NCI-H2081 (cell line): ENCODE results near the gene MRPS23.

Experiments used
- DNase-seq, 2 experiments: peaks; one replicate each; lab custom pipeline; 2025; lab: John Stamatoyannopoulos, UW

Gene MRPS23

GRCh38 chr17:57879437-57880085 is 29.7 kb upstream of the MRPS23 start:
- DNase-seq, result no peak

- DNase-seq, result no peak
Measured at GRCh38 chr17:57877803-57878377, 28.0 kb upstream of the MRPS23 start.

DNA sequence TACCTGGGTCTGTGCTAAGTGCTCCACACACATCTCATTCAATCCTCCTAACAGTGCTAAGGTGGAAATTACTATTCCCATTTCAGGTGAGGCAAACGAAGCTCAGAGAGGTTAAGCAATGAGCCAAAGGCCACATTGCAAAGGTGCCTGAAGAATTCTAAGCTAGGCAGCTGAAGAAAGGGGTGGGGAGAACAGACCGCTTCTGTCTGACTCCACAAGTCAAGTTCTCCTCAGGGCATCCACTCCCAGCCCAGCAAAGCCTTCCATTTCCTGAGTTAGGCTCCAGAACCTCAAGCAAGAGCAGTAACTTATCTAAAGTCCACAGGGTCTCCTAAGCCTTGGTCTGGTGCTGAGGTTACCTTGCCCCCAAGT is 27.0 kb upstream of the MRPS23 start:
- DNase-seq, result no peak

- no peak for DNase-seq
Measured at GRCh38 chr17:57876023-57876865, 26.4 kb upstream of the MRPS23 start.

DNA sequence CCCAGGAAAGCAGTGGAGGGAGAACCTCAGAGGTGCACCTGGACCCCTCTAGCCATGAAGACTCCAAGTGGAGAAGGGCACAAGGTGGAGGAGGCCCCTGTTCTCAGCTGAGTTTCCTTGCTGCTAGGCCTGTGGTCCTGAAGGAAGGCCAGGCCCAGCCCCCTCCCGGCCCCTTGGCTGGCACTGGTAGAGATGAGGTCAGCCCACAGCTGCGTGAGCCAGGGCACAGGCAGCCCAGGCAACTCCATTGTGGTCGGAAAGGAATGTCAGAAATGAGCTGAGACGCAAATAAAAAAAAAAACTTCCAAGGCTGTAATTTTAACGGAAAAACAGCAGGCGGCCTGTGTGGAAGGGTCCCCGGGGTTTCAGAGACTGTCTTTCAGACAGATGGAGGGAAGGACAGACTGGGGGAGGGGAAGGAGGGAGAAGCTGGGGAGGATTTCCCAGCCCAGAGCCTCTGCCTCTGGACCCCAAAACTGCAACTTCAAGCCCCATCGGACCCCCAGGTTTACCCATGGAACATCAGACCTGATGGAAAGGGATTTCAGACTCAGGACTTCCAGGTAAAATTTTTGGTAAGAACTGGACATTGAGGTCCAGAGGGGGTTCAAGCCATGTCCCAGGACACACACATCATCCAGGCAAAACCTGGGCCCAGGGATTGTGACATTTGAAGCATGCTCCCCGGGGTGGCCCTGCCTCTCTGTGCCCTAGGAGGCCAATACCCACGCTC is 25.6 kb upstream of the MRPS23 start:
- DNase-seq, result no peak

- no peak for DNase-seq
Measured at GRCh38 chr17:57874434-57875289, 24.8 kb upstream of the MRPS23 start.

DNA sequence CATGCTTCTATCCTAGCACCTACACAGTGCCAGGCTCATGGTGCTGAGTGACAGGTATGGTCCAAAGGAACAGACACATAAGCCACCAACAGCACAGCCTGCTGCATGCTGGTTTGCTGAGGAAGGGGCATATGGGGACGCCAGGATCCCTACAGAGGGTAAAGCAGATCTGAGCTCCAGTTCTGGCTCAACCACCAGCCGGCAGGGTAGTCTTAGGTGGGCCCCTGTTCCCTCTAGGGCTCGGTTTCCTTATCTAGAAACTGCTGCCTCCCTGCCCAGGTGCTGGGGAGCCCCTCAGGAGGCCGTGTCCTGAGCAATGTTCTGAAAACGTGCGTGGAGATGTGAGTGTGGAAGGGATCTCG is 24.2 kb upstream of the MRPS23 start:
- DNase-seq, result no peak

- DNase-seq, result no peak
Measured at GRCh38 chr17:57873261-57874057, 23.6 kb upstream of the MRPS23 start.

DNA sequence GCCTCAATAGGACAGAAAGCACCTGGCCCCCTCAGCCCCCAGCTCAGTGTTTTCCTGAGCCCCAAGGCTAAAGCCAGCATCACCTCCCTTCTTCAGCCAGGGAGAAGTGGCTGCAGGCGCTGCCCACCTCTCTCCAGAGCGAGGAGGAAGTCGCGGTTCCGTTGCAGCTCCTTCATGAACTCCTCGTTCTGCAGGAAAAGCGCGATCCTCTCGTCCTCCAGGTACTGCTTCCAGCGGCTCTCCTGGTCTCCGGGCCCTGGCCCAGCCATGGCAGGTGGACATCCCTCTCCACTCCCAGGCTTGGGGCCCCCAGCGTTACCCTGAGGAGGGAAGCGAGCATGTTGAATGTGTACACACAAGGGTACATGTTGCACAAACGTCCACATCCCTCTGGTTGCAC is 22.7 kb upstream of the MRPS23 start:
- DNase-seq, result no peak

DNA sequence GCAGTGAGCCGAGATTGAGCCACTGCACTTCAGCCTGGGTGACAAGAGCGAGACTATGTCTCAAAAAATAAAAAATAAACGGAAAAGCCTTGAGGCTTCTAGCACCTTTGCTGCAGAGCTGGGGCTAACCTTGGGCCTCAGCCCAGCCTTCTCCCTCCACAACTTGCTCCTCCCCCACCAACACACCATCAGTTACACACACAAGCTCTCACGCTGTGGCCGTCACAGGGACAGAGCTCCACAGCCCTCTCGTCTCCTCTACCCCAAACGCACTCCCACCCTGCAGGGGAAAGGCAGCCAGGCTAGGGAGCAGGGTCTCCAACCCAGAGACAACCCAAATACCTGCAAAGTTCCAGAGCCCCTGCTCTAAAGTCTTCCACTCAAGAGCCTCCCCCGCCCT is 22.0 kb upstream of the MRPS23 start:
- DNase-seq, result no peak

DNA sequence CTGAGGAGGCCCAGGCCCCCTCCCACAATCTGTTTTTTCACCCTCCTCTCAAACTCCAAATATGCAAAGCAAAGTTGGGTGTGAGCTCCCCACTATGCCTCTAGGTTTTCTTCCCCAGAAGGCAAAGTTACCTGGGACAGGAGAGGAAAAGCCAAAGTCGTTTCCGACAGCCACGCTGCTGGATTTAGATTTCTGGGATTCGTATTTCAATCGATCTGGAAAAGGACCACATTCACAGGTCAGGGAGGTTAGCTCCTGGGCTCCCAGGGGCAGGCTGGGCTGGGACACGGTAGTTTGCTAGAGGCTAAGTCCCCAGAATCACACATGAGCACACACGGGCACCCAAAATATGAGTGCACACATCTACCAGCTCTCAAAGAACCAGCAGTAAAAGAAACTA is 21.3 kb upstream of the MRPS23 start:
- DNase-seq, result no peak

DNA sequence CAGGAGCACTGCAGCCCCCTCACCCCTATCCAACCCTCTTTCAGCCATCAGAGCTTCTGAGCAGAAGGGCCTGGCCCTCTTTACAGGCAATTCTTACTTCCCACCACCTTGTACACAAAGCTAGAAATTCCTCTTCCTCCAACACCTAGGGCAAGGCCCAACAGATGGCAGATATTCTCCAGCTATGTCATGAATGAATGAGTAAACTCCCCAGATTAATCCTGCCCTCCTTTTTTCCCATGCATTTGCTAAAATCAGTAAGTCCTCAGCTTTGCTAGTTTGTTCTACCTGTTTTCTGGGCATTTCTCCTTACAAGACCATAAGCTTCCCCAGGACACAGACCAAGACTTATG is 20.4 kb upstream of the MRPS23 start:
- DNase-seq, result no peak

- DNase-seq, result no peak
Measured at GRCh38 chr17:57869617-57870282, 19.9 kb upstream of the MRPS23 start.

GRCh38 chr17:57868910-57869616 is 19.2 kb upstream of the MRPS23 start:
- no peak for DNase-seq

- DNase-seq, result no peak
Measured at GRCh38 chr17:57868007-57868909, 18.4 kb upstream of the MRPS23 start.

- DNase-seq, result no peak
Measured at GRCh38 chr17:57867126-57867525, 17.3 kb upstream of the MRPS23 start.

DNA sequence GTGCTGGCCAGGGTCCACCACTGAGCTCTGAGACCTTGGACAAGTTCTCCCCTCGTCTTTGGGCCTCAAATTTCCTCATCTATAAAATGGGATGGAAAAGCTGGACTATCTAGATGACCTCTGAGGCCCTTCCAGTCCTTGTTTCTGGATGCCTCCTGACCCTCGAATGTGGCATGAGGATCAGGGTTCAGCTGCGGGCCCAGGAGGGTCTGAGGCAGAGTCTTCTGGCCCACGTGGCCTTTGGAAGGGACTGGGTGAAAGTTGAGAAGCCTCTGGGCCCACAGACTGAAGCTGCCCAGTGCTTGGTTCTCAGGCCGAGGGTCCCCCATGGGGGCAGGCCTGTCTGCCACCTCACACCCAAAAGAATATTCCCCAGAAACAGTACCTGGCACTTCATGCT is 16.9 kb upstream of the MRPS23 start:
- DNase-seq, result no peak

DNA sequence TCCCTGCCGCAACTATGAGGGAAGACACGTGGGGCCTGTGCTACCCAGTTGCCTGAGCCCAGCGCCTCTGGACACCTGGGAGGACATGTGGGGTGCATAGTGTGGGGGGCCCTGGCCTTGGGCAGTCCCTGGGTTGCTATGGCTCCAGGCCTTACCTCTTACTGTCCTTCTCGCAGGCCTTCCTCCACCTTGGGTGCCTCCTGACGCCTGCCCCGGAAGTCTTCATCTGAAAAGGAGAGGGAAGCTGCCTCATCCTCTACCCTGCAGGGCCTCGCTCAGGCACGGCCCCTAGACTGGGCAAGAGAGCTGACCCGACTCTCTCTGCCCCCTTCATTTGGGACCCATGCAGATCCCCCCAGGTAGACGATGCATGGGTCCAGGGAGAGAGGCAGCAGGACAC is 16.5 kb upstream of the MRPS23 start:
- DNase-seq, result no peak

- no peak for DNase-seq
Measured at GRCh38 chr17:57864273-57864672, 14.4 kb upstream of the MRPS23 start.
